T1000 (cell line): ENCODE measurements around the gene CDH4.
"Not testable (repeated sequence)": the region's sequence is repeated elsewhere in the genome, so short reads cannot be mapped to it uniquely, and the experiment has no call there.

Experiments
- DNase-seq: peaks from one replicate; lab custom pipeline; 2025; ENCODE audit warnings: mixed read lengths; lab: John Stamatoyannopoulos, UW

Gene CDH4

GRCh38 chr20:61846074-61846473, 594.0 kb downstream of the CDH4 start:
- no peak for DNase-seq

GRCh38 chr20:61846741-61847419, 594.8 kb downstream of the CDH4 start:
- DNase-seq, result no peak

- no peak for DNase-seq
Observed at GRCh38 chr20:61847420-61847748, 595.3 kb downstream of the CDH4 start.

GRCh38 chr20:61847986-61848385, 595.9 kb downstream of the CDH4 start:
- DNase-seq, result no peak

GRCh38 chr20:61848851-61849250, 596.8 kb downstream of the CDH4 start:
- no peak for DNase-seq

GRCh38 chr20:61849376-61849775, 597.3 kb downstream of the CDH4 start:
- no peak for DNase-seq

GRCh38 chr20:61849822-61850221, 597.8 kb downstream of the CDH4 start:
- no peak for DNase-seq

- DNase-seq, result no peak
Observed at GRCh38 chr20:61850457-61850856, 598.4 kb downstream of the CDH4 start.

GRCh38 chr20:61850926-61851900, 599.2 kb downstream of the CDH4 start:
- DNase-seq, result no peak

GRCh38 chr20:61852268-61853072, 600.4 kb downstream of the CDH4 start:
- DNase-seq, result no peak

- no peak for DNase-seq
Observed at GRCh38 chr20:61853073-61854005, 601.3 kb downstream of the CDH4 start.

- DNase-seq, result not testable (repeated sequence)
Observed at GRCh38 chr20:61854538-61854937, 602.5 kb downstream of the CDH4 start.

- DNase-seq, result no peak
Observed at GRCh38 chr20:61855286-61855685, 603.2 kb downstream of the CDH4 start.

GRCh38 chr20:61856626-61857413, 604.8 kb downstream of the CDH4 start:
- no peak for DNase-seq

- DNase-seq, result no peak
Observed at GRCh38 chr20:61857414-61857775, 605.3 kb downstream of the CDH4 start.

GRCh38 chr20:61857884-61858283, 605.8 kb downstream of the CDH4 start:
- DNase-seq, result no peak

GRCh38 chr20:61859767-61860166, 607.7 kb downstream of the CDH4 start:
- DNase-seq, result no peak

GRCh38 chr20:61860260-61860987, 608.4 kb downstream of the CDH4 start:
- DNase-seq, result no peak

GRCh38 chr20:61861054-61861841, 609.2 kb downstream of the CDH4 start:
- DNase-seq, result no peak
